Osteoblast (primary cell): ENCODE measurements around the gene ANKRD65. TPM values are rescaled to one million over a fixed set of nuclear protein-coding genes. Genes with fewer than 3 reads are reported as not detected.

ENCODE experiments used
- DNase-seq: peaks from one replicate; pipeline ENCODE4 v3.0.0; 2011; ENCODE audit warnings: low spot score, mixed read lengths; ENCODE audit not compliant: insufficient read length; ENCODE audit errors: missing footprints
- H2AFZ ChIP-seq: 2 replicates; pipeline ENCODE4 v1.6.0; 2011; ENCODE audit warnings: mild to moderate bottlenecking, low read length
- H3K27ac ChIP-seq: 2 replicates; pipeline ENCODE4 v1.5.1; 2011; ENCODE audit warnings: mild to moderate bottlenecking, low read depth, low read length, moderate library complexity
- H3K27me3 ChIP-seq: 2 replicates; pipeline ENCODE4 v1.6.0; 2012; ENCODE audit warnings: mild to moderate bottlenecking, control low read depth, inconsistent platforms, low read length, moderate library complexity; ENCODE audit not compliant: insufficient read depth
- H3K36me3 ChIP-seq: 2 replicates; pipeline ENCODE4 v1.5.1; 2011; ENCODE audit warnings: mild to moderate bottlenecking, low read length, control low read depth, moderate library complexity; ENCODE audit not compliant: insufficient read depth
- H3K4me1 ChIP-seq: 2 replicates; pipeline ENCODE4 v1.5.1; 2011; ENCODE audit warnings: mild to moderate bottlenecking, low read length, control low read depth, moderate library complexity; ENCODE audit not compliant: insufficient read depth
- H3K4me2 ChIP-seq: 2 replicates; pipeline ENCODE4 v1.6.0; 2011; ENCODE audit warnings: mild to moderate bottlenecking, low read length; ENCODE audit not compliant: insufficient read depth
- H3K4me3 ChIP-seq: fragments of 200-600 bp; sonication (generic); 3 replicates; pipeline ENCODE4 v1.5.1; 2012; ENCODE audit warnings: mild to moderate bottlenecking, low read length, inconsistent platforms; ENCODE audit not compliant: insufficient read depth
- H3K79me2 ChIP-seq: 2 replicates; pipeline ENCODE4 v1.6.0; 2012; ENCODE audit warnings: mild to moderate bottlenecking, low read length, control low read depth, inconsistent platforms; ENCODE audit not compliant: insufficient read depth
- H3K9me3 ChIP-seq: 2 replicates; pipeline ENCODE4 v1.5.1; 2011; ENCODE audit warnings: low read depth, low read length, control low read depth
- H4K20me1 ChIP-seq: 2 replicates; pipeline ENCODE4 v1.6.0; 2012; ENCODE audit warnings: mild to moderate bottlenecking, low read length, control low read depth; ENCODE audit not compliant: insufficient read depth
- total RNA-seq: library from RNA; depleted of rRNA; stranded (reverse); fragments of >200 nt; gene quantifications from 2 replicates; pipeline ENCODE4 v1.2.3, GENCODE V29; 2012
- TF ChIP-seq, protein P1 (sequence below): IDR thresholded peaks from 2 replicates; pipeline ENCODE4 v1.5.1; 2011; ENCODE audit warnings: mild to moderate bottlenecking, low read depth, low read length, moderate library complexity; ENCODE audit errors: extremely low read depth

The ANKRD65 gene
- total RNA-seq, 1 donor, result 1.8 TPM

DNA sequence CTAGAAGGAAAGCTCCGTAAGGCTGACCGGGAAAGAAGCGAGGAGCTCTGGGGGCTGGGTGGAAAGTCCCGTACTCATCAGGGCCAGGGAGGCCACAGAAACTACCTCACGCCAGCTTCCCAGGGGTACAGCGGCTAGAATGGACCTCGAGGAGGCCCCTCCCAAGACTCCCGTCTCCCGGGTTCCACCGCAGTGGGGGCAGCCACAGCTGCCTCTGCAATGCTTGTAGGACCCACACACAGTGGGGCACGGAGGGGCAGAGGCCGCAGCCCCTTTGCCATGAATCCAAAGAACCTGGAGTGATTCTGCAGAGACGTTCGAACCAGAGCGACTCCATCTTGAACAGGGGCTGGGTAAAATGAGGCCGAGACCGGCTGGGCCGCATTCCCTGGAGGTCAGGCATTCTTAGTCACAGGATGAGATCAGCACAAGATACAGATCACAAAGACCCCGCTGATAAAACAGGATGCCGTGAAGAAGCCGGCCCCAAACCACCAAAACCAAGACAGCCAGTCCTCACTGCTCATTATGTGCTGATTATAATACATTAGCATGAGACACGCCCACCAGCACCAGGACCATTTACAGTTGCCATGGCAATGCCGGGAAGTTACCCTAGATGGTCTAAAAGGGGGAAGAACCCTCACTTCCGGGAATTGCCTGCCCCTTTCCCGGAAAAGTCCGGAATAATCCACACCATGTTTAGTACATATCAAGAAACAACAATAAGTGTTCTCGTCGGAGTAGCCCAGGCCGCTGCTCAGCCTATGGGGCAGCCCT, 1.6 kb upstream of the ANKRD65 start:
- Histone ChIP-seq H3K79me2 (no peaks in the 10 kb centered on the region), H4K20me1 (no peaks in the 10 kb centered on the region), H3K27ac (no peak overlapping the region), H3K36me3 (no peaks in the 10 kb centered on the region), H3K4me2 (peak overlapping the region; percentile 20), H3K4me3 (no peak overlapping the region), H2AFZ (peak overlapping the region; percentile 51), H3K27me3 (no peaks in the 10 kb centered on the region), H3K9me3 (no peaks in the 10 kb centered on the region), H3K4me1 (peaks cover 7% of the 10 kb centered on the region)
- TF ChIP-seq, protein P1, sequence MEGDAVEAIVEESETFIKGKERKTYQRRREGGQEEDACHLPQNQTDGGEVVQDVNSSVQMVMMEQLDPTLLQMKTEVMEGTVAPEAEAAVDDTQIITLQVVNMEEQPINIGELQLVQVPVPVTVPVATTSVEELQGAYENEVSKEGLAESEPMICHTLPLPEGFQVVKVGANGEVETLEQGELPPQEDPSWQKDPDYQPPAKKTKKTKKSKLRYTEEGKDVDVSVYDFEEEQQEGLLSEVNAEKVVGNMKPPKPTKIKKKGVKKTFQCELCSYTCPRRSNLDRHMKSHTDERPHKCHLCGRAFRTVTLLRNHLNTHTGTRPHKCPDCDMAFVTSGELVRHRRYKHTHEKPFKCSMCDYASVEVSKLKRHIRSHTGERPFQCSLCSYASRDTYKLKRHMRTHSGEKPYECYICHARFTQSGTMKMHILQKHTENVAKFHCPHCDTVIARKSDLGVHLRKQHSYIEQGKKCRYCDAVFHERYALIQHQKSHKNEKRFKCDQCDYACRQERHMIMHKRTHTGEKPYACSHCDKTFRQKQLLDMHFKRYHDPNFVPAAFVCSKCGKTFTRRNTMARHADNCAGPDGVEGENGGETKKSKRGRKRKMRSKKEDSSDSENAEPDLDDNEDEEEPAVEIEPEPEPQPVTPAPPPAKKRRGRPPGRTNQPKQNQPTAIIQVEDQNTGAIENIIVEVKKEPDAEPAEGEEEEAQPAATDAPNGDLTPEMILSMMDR, result no peak
- peak; percentile 94 for DNase-seq

DNA sequence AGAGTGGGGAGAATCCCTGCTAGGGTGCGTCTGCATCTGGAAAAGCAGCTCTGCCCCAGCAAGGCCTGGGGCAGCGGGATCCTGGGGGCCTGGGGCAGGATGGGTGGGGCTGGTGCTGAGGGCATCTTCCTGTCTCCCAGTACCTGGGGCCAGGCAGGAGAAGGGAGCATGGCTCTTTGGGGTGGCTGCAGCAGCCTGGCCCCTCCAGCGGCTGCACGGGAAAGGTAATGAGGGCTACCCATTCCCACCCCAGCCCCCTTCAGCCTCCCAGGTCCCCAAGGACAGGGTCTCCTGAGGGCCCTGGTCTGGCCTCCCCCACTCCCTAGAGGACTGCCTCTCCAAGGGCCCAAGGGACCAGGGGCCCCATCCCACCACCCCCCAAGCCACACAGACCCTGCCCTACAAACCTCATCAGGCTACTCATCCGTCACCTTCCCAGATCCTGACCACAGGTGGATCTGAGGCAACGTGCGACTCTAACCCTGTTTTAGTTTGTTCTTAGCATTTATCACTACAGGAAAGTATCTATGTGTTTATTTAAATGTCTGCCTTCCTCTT, 910 bp upstream of the ANKRD65 start:
- Histone ChIP-seq H3K4me3 (no peak overlapping the region), H3K36me3 (no peaks in the 10 kb centered on the region), H3K79me2 (no peaks in the 10 kb centered on the region), H3K4me2 (no peak overlapping the region), H3K27ac (no peak overlapping the region), H3K4me1 (peaks cover 7% of the 10 kb centered on the region), H3K27me3 (no peaks in the 10 kb centered on the region), H4K20me1 (no peaks in the 10 kb centered on the region), H2AFZ (no peak overlapping the region), H3K9me3 (no peaks in the 10 kb centered on the region)
- peak; percentile 83 for DNase-seq
- TF ChIP-seq, protein P1, result no peak

DNA sequence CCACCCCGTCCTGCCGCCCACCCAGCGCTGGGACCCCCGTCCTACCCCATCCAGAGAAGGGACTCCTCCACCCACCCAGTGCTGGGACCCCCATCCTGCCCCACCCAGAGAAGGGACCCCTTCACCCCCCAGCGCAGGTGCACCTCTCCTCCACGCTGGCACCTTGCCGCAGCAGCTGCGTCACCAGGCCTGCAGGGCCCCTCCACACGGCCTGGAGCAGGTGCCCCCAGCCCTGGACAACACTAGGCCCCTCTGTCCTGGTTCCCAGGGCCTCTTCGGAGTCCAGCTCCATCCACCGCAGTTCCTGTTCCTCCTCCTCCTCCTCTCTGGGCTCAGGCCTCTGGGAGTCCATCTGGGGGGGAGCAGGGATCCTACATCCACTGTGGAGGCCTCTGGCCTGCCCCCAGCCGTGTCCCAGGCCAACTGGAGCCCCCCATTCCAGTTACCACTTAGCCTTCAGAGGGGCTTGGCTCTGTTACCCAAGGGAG, 378 bp downstream of the ANKRD65 start:
- no peak overlapping the region for H2AFZ ChIP-seq
- H4K20me1 ChIP-seq, result no peaks in the 10 kb centered on the region
- H3K27me3 ChIP-seq, result no peaks in the 10 kb centered on the region
- no peaks in the 10 kb centered on the region for H3K9me3 ChIP-seq
- no peaks in the 10 kb centered on the region for H3K36me3 ChIP-seq
- peak; percentile 89 for DNase-seq
- no peak overlapping the region for H3K27ac ChIP-seq
- no peaks in the 10 kb centered on the region for H3K79me2 ChIP-seq
- H3K4me2 ChIP-seq, result no peak overlapping the region
- TF ChIP-seq, protein P1, result no peak
- peaks cover 7% of the 10 kb centered on the region for H3K4me1 ChIP-seq
- no peak overlapping the region for H3K4me3 ChIP-seq
